GM21528 (cell line): ENCODE results near the gene SYDE1.

Experiments used
- ATAC-seq: cut with Tn5 transposase; IDR thresholded peaks from one replicate; pipeline ENCODE4 v1.9.1; 2021; ENCODE audit warnings: mild to moderate bottlenecking, moderate library complexity; ENCODE audit not compliant: unreplicated experiment, low FRiP score

Gene SYDE1

GRCh38 chr19:15123900-15124299, 16.7 kb downstream of the SYDE1 start:
- ATAC-seq: no peak

- ATAC-seq: peak; percentile 5
Observed at GRCh38 chr19:15124572-15125231, 17.5 kb downstream of the SYDE1 start.

GRCh38 chr19:15125232-15126067, 18.2 kb downstream of the SYDE1 start:
- ATAC-seq: peak; percentile 85

GRCh38 chr19:15126131-15126910, 19.1 kb downstream of the SYDE1 start:
- no peak for ATAC-seq

- ATAC-seq: no peak
Observed at GRCh38 chr19:15128162-15128770, 21.1 kb downstream of the SYDE1 start.

GRCh38 chr19:15129856-15130585, 22.8 kb downstream of the SYDE1 start:
- ATAC-seq: no peak

- ATAC-seq: no peak
Observed at GRCh38 chr19:15136234-15136954, 29.2 kb downstream of the SYDE1 start.

GRCh38 chr19:15137777-15138176, 30.6 kb downstream of the SYDE1 start:
- no peak for ATAC-seq

- ATAC-seq: no peak
Observed at GRCh38 chr19:15138427-15138826, 31.2 kb downstream of the SYDE1 start.

GRCh38 chr19:15141143-15141542, 33.9 kb downstream of the SYDE1 start:
- no peak for ATAC-seq

- no peak for ATAC-seq
Observed at GRCh38 chr19:15142313-15142712, 35.1 kb downstream of the SYDE1 start.

GRCh38 chr19:15144046-15144646, 36.9 kb downstream of the SYDE1 start:
- no peak for ATAC-seq

GRCh38 chr19:15147090-15147489, 39.9 kb downstream of the SYDE1 start:
- no peak for ATAC-seq

GRCh38 chr19:15149737-15150136, 42.5 kb downstream of the SYDE1 start:
- ATAC-seq: no peak

- ATAC-seq: no peak
Observed at GRCh38 chr19:15154002-15154612, 46.9 kb downstream of the SYDE1 start.

GRCh38 chr19:15155296-15155695, 48.1 kb downstream of the SYDE1 start:
- no peak for ATAC-seq

GRCh38 chr19:15156391-15156790, 49.2 kb downstream of the SYDE1 start:
- no peak for ATAC-seq

- no peak for ATAC-seq
Observed at GRCh38 chr19:15159251-15159650, 52.0 kb downstream of the SYDE1 start.
